NCI-H345 treated with DMSO at 0.1 percent for 48 hours (cell line): Measurements from ENCODE around the gene ADAM12.

Source experiments
- DNase-seq: peaks from one replicate; lab custom pipeline; 2025; ENCODE audit not compliant: unreplicated experiment; lab: John Stamatoyannopoulos, UW

Gene ADAM12

DNA sequence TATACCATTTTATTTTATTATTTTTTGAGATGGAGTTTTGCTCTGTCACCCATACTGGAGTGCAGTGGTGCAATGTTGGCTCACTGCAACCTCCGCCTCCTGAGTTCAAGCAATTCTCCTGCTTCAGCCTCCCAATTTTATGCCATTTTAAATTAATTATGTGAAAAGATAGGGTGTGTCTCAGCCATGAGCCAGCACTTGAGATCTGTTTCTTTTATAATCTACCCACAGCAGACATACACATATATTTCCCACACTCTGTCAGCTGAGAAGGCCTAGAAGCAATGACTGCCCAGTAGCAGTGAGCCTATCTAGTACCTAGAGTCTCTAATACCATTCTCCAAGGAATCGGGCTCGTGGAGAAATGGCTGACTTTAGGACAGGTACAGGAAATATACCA is 70.5 kb downstream of the ADAM12 start:
- no peak for DNase-seq

GRCh38 chr10:126315494-126316177 is 72.6 kb downstream of the ADAM12 start:
- no peak for DNase-seq

GRCh38 chr10:126314863-126315493 is 73.3 kb downstream of the ADAM12 start:
- no peak for DNase-seq

DNA sequence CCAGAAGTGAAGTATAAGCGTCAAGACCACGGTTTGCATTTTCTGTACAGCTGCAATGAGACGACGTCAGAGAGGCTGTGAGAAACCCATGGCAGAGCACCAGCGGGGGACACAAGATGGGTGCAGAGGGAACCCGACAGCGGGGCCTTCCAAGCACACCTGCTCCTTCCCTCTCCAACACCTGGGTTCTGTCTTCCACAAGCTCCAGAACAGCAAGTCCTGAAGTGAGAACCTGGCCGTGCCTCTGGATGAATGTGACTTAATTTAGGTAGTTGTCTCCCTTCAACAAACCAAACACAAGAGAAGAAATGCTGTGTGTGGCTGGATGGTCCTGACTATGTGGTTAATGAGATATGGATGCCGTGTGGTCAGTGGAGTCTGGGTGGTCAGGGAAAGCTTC is 76.1 kb downstream of the ADAM12 start:
- no peak for DNase-seq

GRCh38 chr10:126309228-126309883 is 78.9 kb downstream of the ADAM12 start:
- no peak for DNase-seq

- no peak for DNase-seq
These were observed 85.2 kb downstream of the ADAM12 start for GRCh38 chr10:126302826-126303665.

DNA sequence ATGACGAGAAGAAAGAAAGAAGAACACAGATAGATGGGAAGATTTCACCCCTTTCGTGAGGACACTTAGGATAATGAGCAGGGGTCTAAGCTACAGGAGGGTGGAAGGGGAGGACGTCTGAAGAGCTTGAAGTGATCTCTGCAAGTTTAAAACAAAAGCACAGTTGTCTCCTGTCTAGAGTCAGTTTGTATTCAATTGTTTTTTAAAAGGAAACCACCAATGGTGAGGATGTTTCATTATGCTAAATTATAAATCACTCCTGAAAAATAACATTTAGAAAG is 85.9 kb downstream of the ADAM12 start:
- DNase-seq, result no peak

DNA sequence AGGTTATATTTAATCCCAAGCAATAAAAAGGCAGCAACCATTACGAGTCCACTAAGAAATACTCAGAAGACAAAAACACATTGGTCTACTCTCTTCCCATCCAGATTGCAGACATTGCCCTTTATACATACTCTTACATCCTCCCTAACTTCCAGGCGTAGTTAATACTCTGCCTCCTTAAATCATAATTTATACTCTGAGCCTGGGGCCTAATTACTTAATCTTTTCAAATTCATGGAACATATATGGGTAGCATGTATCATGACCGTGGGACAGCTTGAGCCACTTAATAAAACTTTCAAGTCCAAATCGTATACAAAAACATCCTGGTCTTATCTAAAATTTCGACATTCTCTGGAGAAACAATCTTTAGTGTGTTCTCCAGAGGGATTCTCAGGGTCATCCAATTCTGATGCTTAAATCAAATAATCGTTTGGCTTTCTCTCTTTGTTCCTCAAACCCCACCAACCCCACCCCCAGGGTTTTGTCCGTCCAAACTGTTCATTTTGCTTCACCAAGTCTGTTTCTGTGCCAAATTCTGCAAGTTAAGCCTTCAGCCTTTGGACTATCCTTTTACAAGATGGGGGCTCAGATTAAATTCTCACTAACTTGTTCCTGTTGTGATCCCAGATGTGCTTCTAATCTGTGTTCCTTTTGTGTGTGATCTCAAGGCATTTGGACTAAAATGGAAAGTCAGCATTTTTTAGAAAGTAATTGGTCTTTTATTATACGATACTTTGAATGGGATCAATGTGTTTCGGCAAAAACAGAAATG is 86.4 kb downstream of the ADAM12 start:
- no peak for DNase-seq

GRCh38 chr10:126294451-126294850 is 93.8 kb downstream of the ADAM12 start:
- DNase-seq, result no peak

DNA sequence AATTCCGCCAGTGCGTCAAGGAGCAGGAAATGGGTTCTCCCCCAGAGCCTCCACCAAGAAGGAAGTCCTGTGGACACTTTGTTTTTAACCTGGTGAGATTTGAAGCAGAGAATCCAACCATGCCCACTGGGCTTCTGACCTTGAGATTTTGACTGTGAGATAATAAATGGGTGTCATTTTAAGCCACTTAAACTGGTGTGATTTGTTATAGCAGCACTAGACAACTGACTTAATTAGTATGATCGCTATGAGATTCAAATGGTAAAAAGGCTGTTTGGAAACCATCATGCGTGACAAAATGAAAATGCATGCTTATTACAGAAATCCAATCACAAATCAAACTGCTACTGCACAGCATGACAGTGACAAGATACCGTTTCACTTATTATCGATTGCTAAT is 98.0 kb downstream of the ADAM12 start:
- no peak for DNase-seq

DNA sequence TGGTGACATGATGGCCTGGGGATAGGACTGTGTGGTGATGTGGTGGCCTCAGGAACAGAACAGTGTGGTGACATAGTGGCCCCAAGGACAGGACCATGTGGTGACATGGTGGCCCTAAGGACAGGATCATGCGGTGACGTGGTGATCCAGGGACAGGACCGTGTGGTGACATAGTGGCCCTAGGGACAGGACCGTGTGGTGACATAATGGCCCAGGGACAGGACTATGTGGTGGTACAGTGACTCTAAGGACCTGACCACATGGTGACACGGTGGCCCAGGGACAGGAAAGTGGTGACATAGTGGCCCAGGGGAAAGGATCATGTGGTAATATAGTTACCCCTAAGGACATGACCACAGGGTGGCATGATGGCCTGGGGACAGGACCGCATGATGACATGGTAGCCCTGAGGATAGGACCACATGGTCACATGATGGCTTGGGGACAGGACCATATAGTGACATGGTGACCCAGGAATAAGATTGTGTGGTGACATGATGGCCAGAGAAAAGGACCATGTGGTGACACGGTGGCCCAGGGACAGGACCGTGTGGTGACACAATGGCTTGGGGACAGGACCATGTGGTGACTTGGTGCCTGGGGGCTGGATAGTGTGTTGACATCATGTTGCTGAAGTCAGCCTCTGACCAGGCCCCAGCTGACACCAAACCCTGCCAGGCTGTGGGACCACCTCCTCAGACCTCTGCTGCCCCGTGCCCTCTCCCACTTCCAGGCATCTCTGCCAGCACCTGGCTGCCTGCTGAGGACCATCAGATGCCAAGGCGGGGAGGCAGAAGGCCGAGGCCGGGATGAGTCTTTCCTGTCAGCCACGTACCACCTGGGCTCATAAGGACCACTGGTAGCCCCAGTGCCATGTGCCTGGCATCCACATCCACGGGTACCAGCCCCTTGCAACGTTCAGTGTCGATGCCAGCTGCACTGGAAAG is 99.5 kb downstream of the ADAM12 start:
- DNase-seq, result no peak

GRCh38 chr10:126286256-126286780 is 102.0 kb downstream of the ADAM12 start:
- DNase-seq, result no peak

GRCh38 chr10:126283307-126283706 is 105.0 kb downstream of the ADAM12 start:
- DNase-seq, result no peak

DNA sequence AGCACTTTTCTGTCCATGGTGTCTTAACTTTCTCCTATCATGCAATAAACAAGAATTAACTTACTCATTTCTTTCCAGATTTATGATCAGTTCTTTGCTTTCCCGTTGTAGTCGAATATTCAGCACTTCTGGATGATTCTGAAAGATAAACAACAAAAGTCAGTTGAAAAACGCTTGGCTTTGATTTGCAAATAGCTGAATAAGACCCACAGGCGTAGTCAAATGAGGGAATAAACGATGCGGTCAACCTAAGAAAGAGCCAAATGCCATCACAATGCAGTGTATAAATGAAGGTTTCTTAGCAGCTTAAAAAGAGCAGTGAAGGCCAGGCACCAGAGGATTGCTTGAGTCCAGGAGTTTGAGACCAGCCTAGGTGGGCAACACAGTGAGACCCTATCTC is 109.4 kb downstream of the ADAM12 start:
- DNase-seq, result no peak

- peak; percentile 70 for DNase-seq
These were observed 111.1 kb downstream of the ADAM12 start for GRCh38 chr10:126277181-126277580.

DNA sequence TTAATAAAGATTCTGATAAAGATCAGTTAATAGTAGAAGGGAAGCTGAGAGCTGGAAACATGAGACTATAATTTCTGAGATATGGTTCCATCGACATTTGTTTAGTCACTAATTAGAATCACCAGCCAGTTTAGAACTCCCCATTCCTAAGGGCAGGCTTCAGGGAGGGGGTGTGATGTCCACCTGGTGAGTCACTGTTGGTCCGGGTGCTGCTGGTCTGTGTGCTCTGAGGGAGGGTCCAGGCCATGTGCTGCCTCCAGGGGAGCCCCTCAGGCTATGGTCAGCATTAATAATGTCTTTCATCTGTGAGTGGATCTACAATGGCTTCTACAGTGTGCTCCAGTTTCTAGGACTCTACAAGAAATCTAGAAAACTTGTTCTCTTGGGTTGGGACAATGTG is 115.8 kb downstream of the ADAM12 start:
- no peak for DNase-seq

GRCh38 chr10:126270111-126270510 is 118.2 kb downstream of the ADAM12 start:
- no peak for DNase-seq

- DNase-seq, result no peak
These were observed 120.0 kb downstream of the ADAM12 start for GRCh38 chr10:126268013-126268920.
